Endothelial cell (in vitro differentiated cells): Measurements from ENCODE around the gene CUBN. TPM values are rescaled to one million over a fixed set of nuclear protein-coding genes. Genes with fewer than 3 reads are reported as not detected.

Source experiments
- DNase-seq: peaks from one replicate; pipeline ENCODE4 v3.0.0; 2021; ENCODE audit warnings: low spot score
- H3K27ac Mint-ChIP-seq: one replicate; pipeline ENCODE4 v1.8.0; 2021; ENCODE audit warnings: mixed read lengths, inconsistent platforms; ENCODE audit not compliant: unreplicated experiment
- H3K27me3 Mint-ChIP-seq: one replicate; pipeline ENCODE4 v1.8.0; 2021; ENCODE audit warnings: mild to moderate bottlenecking, moderate library complexity, mixed read lengths, inconsistent platforms; ENCODE audit not compliant: unreplicated experiment
- H3K36me3 Mint-ChIP-seq: one replicate; pipeline ENCODE4 v1.8.0; 2021; ENCODE audit warnings: mild to moderate bottlenecking, low read depth, mixed read lengths, inconsistent platforms; ENCODE audit not compliant: unreplicated experiment
- H3K4me1 Mint-ChIP-seq: one replicate; pipeline ENCODE4 v1.8.0; 2021; ENCODE audit warnings: mild to moderate bottlenecking, mixed read lengths, inconsistent platforms; ENCODE audit not compliant: unreplicated experiment
- H3K4me3 Mint-ChIP-seq: one replicate; pipeline ENCODE4 v1.8.0; 2021; ENCODE audit warnings: mild to moderate bottlenecking, mixed read lengths, inconsistent platforms; ENCODE audit not compliant: unreplicated experiment
- H3K9me3 Mint-ChIP-seq: one replicate; pipeline ENCODE4 v1.8.0; 2021; ENCODE audit warnings: mixed read lengths, inconsistent platforms; ENCODE audit not compliant: unreplicated experiment
- CTCF ChIP-seq: fragments of 200-600 bp; sonication (generic); IDR thresholded peaks from one replicate; pipeline ENCODE4 v1.5.0; 2021; ENCODE audit warnings: antibody characterized with exemption; ENCODE audit not compliant: unreplicated experiment
- total RNA-seq: library from RNA; stranded (reverse); fragmentation: NEBNext Ultra II Directional; extraction: Animal tissue kit (Norgen Biotek cat#: 25700); gene quantifications from one replicate; pipeline ENCODE4 v1.2.1, GENCODE V29; 2021; ENCODE audit not compliant: unreplicated experiment

The CUBN gene
- total RNA-seq, 1 donor from 2014 or later: 8.8 TPM

- Mint-ChIP-seq H3K27me3 (peaks cover 4% of the 10 kb centered on the region), H3K4me3 (no peak overlapping the region), H3K9me3 (no peaks in the 10 kb centered on the region), H3K36me3 (peaks cover 18% of the 10 kb centered on the region), H3K27ac (no peak overlapping the region), H3K4me1 (peaks cover 11% of the 10 kb centered on the region)
- no peak for TF ChIP-seq CTCF
- DNase-seq: no peak
These were observed 216.3 kb downstream of the CUBN start for GRCh38 chr10:16913266-16913665.

- peaks cover 18% of the 10 kb centered on the region for H3K36me3 Mint-ChIP-seq
- H3K27me3 Mint-ChIP-seq: peaks cover 4% of the 10 kb centered on the region
- DNase-seq: no peak
- H3K9me3 Mint-ChIP-seq: no peaks in the 10 kb centered on the region
- peaks cover 11% of the 10 kb centered on the region for H3K4me1 Mint-ChIP-seq
- no peak for TF ChIP-seq CTCF
- H3K27ac Mint-ChIP-seq: no peak overlapping the region
- H3K4me3 Mint-ChIP-seq: no peak overlapping the region
These were observed 218.8 kb downstream of the CUBN start for GRCh38 chr10:16910793-16911164.

- Mint-ChIP-seq H3K27ac (no peak overlapping the region), H3K9me3 (no peaks in the 10 kb centered on the region), H3K36me3 (peaks cover 15% of the 10 kb centered on the region), H3K4me3 (no peak overlapping the region), H3K4me1 (peaks cover 11% of the 10 kb centered on the region), H3K27me3 (peaks cover 4% of the 10 kb centered on the region)
- no peak for DNase-seq
- TF ChIP-seq CTCF: no peak
These were observed 219.4 kb downstream of the CUBN start for GRCh38 chr10:16909961-16910792.

GRCh38 chr10:16909271-16909767 lies 220.3 kb downstream of the CUBN start:
- Mint-ChIP-seq H3K27me3 (peaks cover 4% of the 10 kb centered on the region), H3K27ac (no peak overlapping the region)

More at GRCh38 chr10:16909271-16909767, 220.3 kb downstream of the CUBN start:
- DNase-seq: no peak
- H3K4me3 Mint-ChIP-seq: no peak overlapping the region
- peaks cover 15% of the 10 kb centered on the region for H3K36me3 Mint-ChIP-seq
- H3K9me3 Mint-ChIP-seq: no peaks in the 10 kb centered on the region
- no peak for TF ChIP-seq CTCF
- peaks cover 11% of the 10 kb centered on the region for H3K4me1 Mint-ChIP-seq
